CD4-positive, alpha-beta T cell treated with Interleukin-15 for 1 hour (primary cell): ENCODE data around the gene ARFGAP2.
"Not testable (repeated sequence)": the region's sequence is repeated elsewhere in the genome, so short reads cannot be mapped to it uniquely, and the experiment has no call there.

ENCODE experiments used
- DNase-seq: peaks from one replicate; pipeline ENCODE4 v3.0.0-alpha.2; 2020

The ARFGAP2 gene

GRCh38 chr11:47176328-47177228, at the start of gene ARFGAP2:
ARFGAP2 (minus strand) TSS chr11:47176879; CDS start chr11:47176853, 26 bp downstream.
- peak; percentile 97 for DNase-seq

GRCh38 chr11:47225552-47226400, 49.1 kb upstream of the ARFGAP2 start:
- DNase-seq: no peak

- DNase-seq: no peak
Measured at GRCh38 chr11:47222696-47223095, 46.0 kb upstream of the ARFGAP2 start.

- DNase-seq: no peak
Measured at GRCh38 chr11:47220401-47220821, 43.7 kb upstream of the ARFGAP2 start.

- DNase-seq: peak; percentile 24
Measured at GRCh38 chr11:47216121-47216798, 39.6 kb upstream of the ARFGAP2 start.

- no peak for DNase-seq
Measured at GRCh38 chr11:47215366-47215910, 38.8 kb upstream of the ARFGAP2 start.

- peak; percentile 85 for DNase-seq
Measured at GRCh38 chr11:47213950-47214565, 37.4 kb upstream of the ARFGAP2 start.

GRCh38 chr11:47212938-47213337, 36.3 kb upstream of the ARFGAP2 start:
- DNase-seq: no peak

GRCh38 chr11:47208628-47209027, 31.9 kb upstream of the ARFGAP2 start:
- DNase-seq: no peak

- DNase-seq: not testable (repeated sequence)
Measured at GRCh38 chr11:47208008-47208552, 31.4 kb upstream of the ARFGAP2 start.

- no peak for DNase-seq
Measured at GRCh38 chr11:47207459-47207858, 30.8 kb upstream of the ARFGAP2 start.

- DNase-seq: not testable (repeated sequence)
Measured at GRCh38 chr11:47206577-47206976, 29.9 kb upstream of the ARFGAP2 start.

- DNase-seq: no peak
Measured at GRCh38 chr11:47204637-47204989, 27.9 kb upstream of the ARFGAP2 start.

GRCh38 chr11:47202576-47202975, 25.9 kb upstream of the ARFGAP2 start:
- DNase-seq: no peak

GRCh38 chr11:47201015-47201414, 24.3 kb upstream of the ARFGAP2 start:
- DNase-seq: no peak

GRCh38 chr11:47198161-47198560, 21.5 kb upstream of the ARFGAP2 start:
- DNase-seq: not testable (repeated sequence)

GRCh38 chr11:47192111-47192510, 15.4 kb upstream of the ARFGAP2 start:
- DNase-seq: no peak

- DNase-seq: not testable (repeated sequence)
Measured at GRCh38 chr11:47191137-47191536, 14.5 kb upstream of the ARFGAP2 start.

- DNase-seq: no peak
Measured at GRCh38 chr11:47189100-47189834, 12.6 kb upstream of the ARFGAP2 start.

GRCh38 chr11:47188259-47188658, 11.6 kb upstream of the ARFGAP2 start:
- no peak for DNase-seq

GRCh38 chr11:47187723-47188122, 11.0 kb upstream of the ARFGAP2 start:
- DNase-seq: no peak
